Rectal smooth muscle tissue (tissue), 1 donor: Measurements from ENCODE around the gene KLHL2.
"Not testable (repeated sequence)": the region's sequence is repeated elsewhere in the genome, so short reads cannot be mapped to it uniquely, and the experiment has no call there.

ENCODE experiments used
- H3K27ac ChIP-seq: one replicate; pipeline ENCODE4 v1.7.0; 2013; ENCODE audit warnings: low read depth, low read length, inconsistent platforms
- H3K27me3 ChIP-seq: one replicate; pipeline ENCODE4 v1.7.0; 2013; ENCODE audit warnings: low read length; ENCODE audit not compliant: control insufficient read depth, insufficient read depth
- H3K36me3 ChIP-seq: one replicate; pipeline ENCODE4 v1.7.0; 2013; ENCODE audit warnings: low read length; ENCODE audit not compliant: control insufficient read depth, insufficient read depth
- H3K4me1 ChIP-seq: one replicate; pipeline ENCODE4 v1.7.0; 2013; ENCODE audit warnings: low read length; ENCODE audit not compliant: control insufficient read depth, insufficient read depth
- H3K4me3 ChIP-seq: one replicate; pipeline ENCODE4 v1.7.0; 2013; ENCODE audit warnings: low read length
- H3K9ac ChIP-seq: one replicate; pipeline ENCODE4 v1.7.0; 2013; ENCODE audit warnings: low read length

The KLHL2 gene

GRCh38 chr4:165207431-165208220 is at the start of gene KLHL2:
Gene KLHL2 (plus strand): TSS chr4:165207561. CDS start chr4:165207877, 316 bp downstream.
- Histone ChIP-seq H3K4me1 (no peaks in the 10 kb centered on the region), H3K36me3 (no peaks in the 10 kb centered on the region), H3K4me3 (peak within 1 kb of the TSS; percentile 97), H3K27me3 (no peaks in the 10 kb centered on the region), H3K9ac (peak within 1 kb of the TSS; percentile 53), H3K27ac (peak within 1 kb of the TSS; percentile 78)

- Histone ChIP-seq H3K27me3 (no peaks in the 10 kb centered on the region), H3K4me3 (no peak overlapping the region), H3K9ac (no peak overlapping the region), H3K36me3 (no peaks in the 10 kb centered on the region), H3K27ac (no peak overlapping the region), H3K4me1 (no peaks in the 10 kb centered on the region)
Measured at GRCh38 chr4:165158762-165159161, 48.6 kb upstream of the KLHL2 start.

GRCh38 chr4:165164257-165164656 is 43.1 kb upstream of the KLHL2 start:
- no peaks in the 10 kb centered on the region for H3K27me3 ChIP-seq
- H3K4me3 ChIP-seq, result no peak overlapping the region
- no peak overlapping the region for H3K27ac ChIP-seq

GRCh38 chr4:165166872-165167271 is 40.5 kb upstream of the KLHL2 start:
- not testable (repeated sequence) for H3K27ac ChIP-seq, H3K9ac ChIP-seq, H3K4me3 ChIP-seq, H3K36me3 ChIP-seq, H3K4me1 ChIP-seq, H3K27me3 ChIP-seq

More at GRCh38 chr4:165164257-165164656, 43.1 kb upstream of the KLHL2 start:
- H3K9ac ChIP-seq, result no peak overlapping the region
- H3K36me3 ChIP-seq, result no peaks in the 10 kb centered on the region
- no peaks in the 10 kb centered on the region for H3K4me1 ChIP-seq

- Histone ChIP-seq H3K9ac (no peak overlapping the region), H3K27ac (no peak overlapping the region), H3K4me3 (no peak overlapping the region), H3K27me3 (no peaks in the 10 kb centered on the region), H3K36me3 (no peaks in the 10 kb centered on the region), H3K4me1 (no peaks in the 10 kb centered on the region)
Measured at GRCh38 chr4:165167650-165168049, 39.7 kb upstream of the KLHL2 start.

DNA sequence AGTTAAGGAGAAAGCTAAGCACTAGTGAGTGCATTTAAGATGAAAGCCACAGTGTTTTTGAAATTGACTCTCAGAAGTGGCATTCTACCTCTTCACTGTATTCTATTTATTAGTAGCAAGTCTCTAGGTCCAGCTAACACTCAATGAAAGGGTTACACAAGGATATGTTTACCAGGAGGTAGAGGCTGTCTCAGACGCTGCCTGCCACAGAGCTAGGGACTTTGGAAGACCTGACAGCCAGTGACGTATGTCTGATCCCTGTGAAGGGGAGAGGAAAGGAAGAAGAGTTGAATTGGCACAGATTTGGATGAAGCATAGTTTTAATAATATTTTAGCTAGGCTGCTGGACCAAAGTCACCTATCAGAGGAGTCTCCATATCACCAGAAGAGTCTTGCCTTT is 36.5 kb upstream of the KLHL2 start:
- no peaks in the 10 kb centered on the region for H3K36me3 ChIP-seq
- H3K4me3 ChIP-seq, result no peak overlapping the region
- no peaks in the 10 kb centered on the region for H3K4me1 ChIP-seq
- no peak overlapping the region for H3K27ac ChIP-seq
- no peaks in the 10 kb centered on the region for H3K27me3 ChIP-seq
- H3K9ac ChIP-seq, result no peak overlapping the region

- H3K4me1 ChIP-seq, H3K27ac ChIP-seq, H3K4me3 ChIP-seq: not testable (repeated sequence)
Measured at GRCh38 chr4:165175470-165175869, 31.9 kb upstream of the KLHL2 start.

GRCh38 chr4:165175879-165176278 is 31.5 kb upstream of the KLHL2 start:
- no peaks in the 10 kb centered on the region for H3K4me1 ChIP-seq

More at GRCh38 chr4:165175470-165175869, 31.9 kb upstream of the KLHL2 start:
- not testable (repeated sequence) for H3K27me3 ChIP-seq, H3K9ac ChIP-seq, H3K36me3 ChIP-seq

GRCh38 chr4:165177725-165178666 is 29.4 kb upstream of the KLHL2 start:
- Histone ChIP-seq H3K27ac (no peak overlapping the region), H3K4me1 (no peaks in the 10 kb centered on the region), H3K36me3 (no peaks in the 10 kb centered on the region), H3K4me3 (no peak overlapping the region), H3K9ac (no peak overlapping the region), H3K27me3 (no peaks in the 10 kb centered on the region)

More at GRCh38 chr4:165175879-165176278, 31.5 kb upstream of the KLHL2 start:
- no peak overlapping the region for H3K27ac ChIP-seq
- no peaks in the 10 kb centered on the region for H3K36me3 ChIP-seq
- H3K4me3 ChIP-seq, result no peak overlapping the region
- no peak overlapping the region for H3K9ac ChIP-seq
- H3K27me3 ChIP-seq, result no peaks in the 10 kb centered on the region

GRCh38 chr4:165184220-165184619 is 23.1 kb upstream of the KLHL2 start:
- no peaks in the 10 kb centered on the region for H3K4me1 ChIP-seq
- no peak overlapping the region for H3K27ac ChIP-seq
- no peaks in the 10 kb centered on the region for H3K27me3 ChIP-seq
- H3K36me3 ChIP-seq, result no peaks in the 10 kb centered on the region
- no peak overlapping the region for H3K4me3 ChIP-seq
- no peak overlapping the region for H3K9ac ChIP-seq

DNA sequence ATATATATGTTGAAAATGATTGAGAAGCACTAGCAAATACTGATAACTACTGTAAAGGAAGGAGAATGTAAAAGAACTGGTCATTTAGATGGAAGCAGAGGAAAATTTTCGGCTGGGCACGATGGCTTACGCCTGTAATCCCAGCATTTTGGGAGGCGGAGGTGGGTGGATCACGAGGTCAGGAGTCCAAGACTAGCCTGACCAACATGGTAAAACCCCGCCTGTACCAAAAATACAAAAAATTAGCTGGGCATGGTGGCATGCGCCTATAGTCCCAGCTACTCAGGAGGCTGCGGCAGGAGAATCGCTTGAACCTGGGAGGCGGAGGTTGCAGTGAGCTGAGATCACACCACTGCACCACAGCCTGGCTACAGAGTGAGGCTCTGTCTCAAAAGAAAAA is 22.4 kb upstream of the KLHL2 start:
- not testable (repeated sequence) for H3K9ac ChIP-seq, H3K27ac ChIP-seq, H3K4me3 ChIP-seq, H3K27me3 ChIP-seq, H3K36me3 ChIP-seq, H3K4me1 ChIP-seq

DNA sequence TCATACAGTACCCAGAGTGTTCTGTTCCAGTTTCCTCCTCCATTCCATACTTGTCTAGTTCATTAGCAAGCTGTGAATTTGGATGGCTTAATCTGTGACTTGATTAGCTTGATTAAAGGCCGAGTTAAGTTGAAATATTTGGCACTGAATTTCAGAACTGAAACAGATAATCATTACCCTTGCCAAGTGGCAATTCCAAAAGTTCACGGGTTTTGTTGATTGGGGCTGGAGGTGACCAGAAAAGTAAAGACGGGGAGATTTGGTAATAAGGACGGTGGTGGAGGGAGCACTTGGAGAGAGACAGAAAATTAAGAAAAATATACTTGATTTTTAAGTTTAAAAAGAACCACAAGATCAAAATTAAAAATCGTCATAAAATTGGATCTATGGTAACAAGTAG is 21.9 kb upstream of the KLHL2 start:
- Histone ChIP-seq H3K27ac (no peak overlapping the region), H3K4me3 (no peak overlapping the region), H3K36me3 (no peaks in the 10 kb centered on the region), H3K27me3 (no peaks in the 10 kb centered on the region), H3K9ac (no peak overlapping the region), H3K4me1 (no peaks in the 10 kb centered on the region)
